GM06990 (cell line): Measurements from ENCODE around the gene SORBS1.

Source experiments
- DNase-seq: peaks from one replicate; pipeline ENCODE4 v3.0.0-alpha.2; 2011; ENCODE audit not compliant: insufficient read length; ENCODE audit errors: extremely low read depth
- H3K27me3 ChIP-seq: replicated peaks from 2 replicates; pipeline ENCODE4 v1.6.0; 2011; ENCODE audit warnings: low read length; ENCODE audit not compliant: control insufficient read depth, insufficient read depth
- H3K36me3 ChIP-seq: 2 replicates; pipeline ENCODE4 v1.5.1; 2011; ENCODE audit warnings: low read length; ENCODE audit not compliant: control insufficient read depth, insufficient read depth
- H3K4me3 ChIP-seq: replicated peaks from 2 replicates; pipeline ENCODE4 v1.5.1; 2011; ENCODE audit warnings: low read depth, mild to moderate bottlenecking, control low read depth, low read length
- TF ChIP-seq, protein P1 (sequence below): IDR thresholded peaks from 2 replicates; pipeline ENCODE4 v1.5.1; 2011; ENCODE audit warnings: low read length, control low read depth, mild to moderate bottlenecking, inconsistent platforms; ENCODE audit not compliant: insufficient read depth, poor library complexity, severe bottlenecking

SORBS1 gene

DNA sequence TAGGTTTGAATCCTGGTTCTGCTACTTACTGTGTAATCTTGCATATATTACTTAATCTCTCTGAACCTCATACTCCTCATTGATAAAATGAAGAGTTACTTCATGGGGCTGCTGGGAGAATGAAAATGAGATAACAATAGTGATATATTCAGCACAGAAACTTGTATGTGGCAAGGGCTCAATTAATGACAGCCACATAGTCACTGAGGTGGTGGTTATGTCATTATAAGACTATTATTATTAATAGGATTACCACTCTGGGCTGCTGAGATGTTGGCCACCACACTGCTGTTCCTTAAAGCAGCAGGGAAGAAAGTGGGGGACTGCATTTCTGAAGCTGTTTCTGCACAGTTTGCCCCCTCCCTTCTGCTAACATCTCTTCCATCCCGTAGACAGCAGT lies 170.0 kb downstream of the SORBS1 start:
- TF ChIP-seq, protein P1, sequence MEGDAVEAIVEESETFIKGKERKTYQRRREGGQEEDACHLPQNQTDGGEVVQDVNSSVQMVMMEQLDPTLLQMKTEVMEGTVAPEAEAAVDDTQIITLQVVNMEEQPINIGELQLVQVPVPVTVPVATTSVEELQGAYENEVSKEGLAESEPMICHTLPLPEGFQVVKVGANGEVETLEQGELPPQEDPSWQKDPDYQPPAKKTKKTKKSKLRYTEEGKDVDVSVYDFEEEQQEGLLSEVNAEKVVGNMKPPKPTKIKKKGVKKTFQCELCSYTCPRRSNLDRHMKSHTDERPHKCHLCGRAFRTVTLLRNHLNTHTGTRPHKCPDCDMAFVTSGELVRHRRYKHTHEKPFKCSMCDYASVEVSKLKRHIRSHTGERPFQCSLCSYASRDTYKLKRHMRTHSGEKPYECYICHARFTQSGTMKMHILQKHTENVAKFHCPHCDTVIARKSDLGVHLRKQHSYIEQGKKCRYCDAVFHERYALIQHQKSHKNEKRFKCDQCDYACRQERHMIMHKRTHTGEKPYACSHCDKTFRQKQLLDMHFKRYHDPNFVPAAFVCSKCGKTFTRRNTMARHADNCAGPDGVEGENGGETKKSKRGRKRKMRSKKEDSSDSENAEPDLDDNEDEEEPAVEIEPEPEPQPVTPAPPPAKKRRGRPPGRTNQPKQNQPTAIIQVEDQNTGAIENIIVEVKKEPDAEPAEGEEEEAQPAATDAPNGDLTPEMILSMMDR: no peak
- H3K36me3 ChIP-seq: no peaks in the 10 kb centered on the region

GRCh38 chr10:95389982-95390381 lies 171.2 kb downstream of the SORBS1 start:
- no peaks in the 10 kb centered on the region for H3K36me3 ChIP-seq
- no peak overlapping the region for H3K4me3 ChIP-seq
- TF ChIP-seq, protein P1: no peak
- no peak for DNase-seq
- H3K27me3 ChIP-seq: no peaks in the 10 kb centered on the region

More for the DNA sequence above, 170.0 kb downstream of the SORBS1 start:
- Histone ChIP-seq H3K27me3 (no peaks in the 10 kb centered on the region), H3K4me3 (no peak overlapping the region)
- DNase-seq: no peak

GRCh38 chr10:95389176-95389575 lies 172.0 kb downstream of the SORBS1 start:
- no peak overlapping the region for H3K4me3 ChIP-seq
- no peaks in the 10 kb centered on the region for H3K36me3 ChIP-seq
- H3K27me3 ChIP-seq: no peaks in the 10 kb centered on the region
- DNase-seq: no peak
- TF ChIP-seq, protein P1: no peak

- no peak overlapping the region for H3K4me3 ChIP-seq
- DNase-seq: no peak
- H3K36me3 ChIP-seq: no peaks in the 10 kb centered on the region
- TF ChIP-seq, protein P1: no peak
- H3K27me3 ChIP-seq: no peaks in the 10 kb centered on the region
Measured at GRCh38 chr10:95388539-95388938, 172.6 kb downstream of the SORBS1 start.

GRCh38 chr10:95388109-95388471 lies 173.1 kb downstream of the SORBS1 start:
- H3K36me3 ChIP-seq: no peaks in the 10 kb centered on the region
- TF ChIP-seq, protein P1: no peak
- no peak for DNase-seq
- H3K4me3 ChIP-seq: no peak overlapping the region
- no peaks in the 10 kb centered on the region for H3K27me3 ChIP-seq

- Histone ChIP-seq H3K4me3 (no peak overlapping the region), H3K27me3 (no peaks in the 10 kb centered on the region), H3K36me3 (no peaks in the 10 kb centered on the region)
- no peak for DNase-seq
- TF ChIP-seq, protein P1: no peak
Measured at GRCh38 chr10:95384011-95384704, 177.0 kb downstream of the SORBS1 start.
